Thyroid gland (tissue), 4 donors: ENCODE data around the gene XKR3. TPM values are rescaled to one million over a fixed set of nuclear protein-coding genes. Genes with fewer than 3 reads are reported as not detected.
"Not testable (repeated sequence)": the region's sequence is repeated elsewhere in the genome, so short reads cannot be mapped to it uniquely, and the experiment has no call there.

Experiments
- DNase-seq, 2 donors: peaks; one replicate each; pipeline ENCODE4 v3.0.0-alpha.2; 2019
- H3K27ac ChIP-seq, 3 donors: fragments of 200-600 bp; sonication (generic); 1 replicate in 2 of 3; 2 replicates in 1 of 3; pipeline ENCODE4 v1.5.1; 2016 to 2019; ENCODE audit warnings: mild to moderate bottlenecking in 1 of 3, moderate library complexity in 1 of 3
- H3K27me3 ChIP-seq: fragments of 200-600 bp; sonication (generic); one replicate; pipeline ENCODE4 v1.5.1; 2019
- H3K36me3 ChIP-seq, 2 donors: fragments of 200-600 bp; sonication (generic); one replicate each; pipeline ENCODE4 v1.5.1; 2016 to 2019
- H3K4me1 ChIP-seq, 2 donors: fragments of 200-600 bp; sonication (generic); one replicate each; pipeline ENCODE4 v1.5.1; 2017 to 2019
- H3K4me3 ChIP-seq, 3 donors: fragments of 200-600 bp; sonication (generic); replicated peaks in 1 of 3; 1 replicate in 2 of 3; 2 replicates in 1 of 3; pipeline ENCODE4 v1.5.1; 2016; ENCODE audit warnings: mild to moderate bottlenecking in 1 of 3
- H3K9me3 ChIP-seq: fragments of 200-600 bp; sonication (generic); one replicate; pipeline ENCODE4 v1.5.1; 2017
- CTCF ChIP-seq, 6 experiments: fragments of 200-600 bp in 3 of 6; fragments of 450-650 bp in 3 of 6; sonication (generic) in 3 of 6; IDR thresholded peaks; one replicate each; pipeline ENCODE4 v1.5.1; 2016 to 2019; ENCODE audit warnings: antibody characterized with exemption in 6 of 6, mild to moderate bottlenecking in 2 of 6, inconsistent platforms in 1 of 6, moderate library complexity in 1 of 6
- POLR2A ChIP-seq, 2 donors: fragments of 450-650 bp; IDR thresholded peaks; one replicate each; pipeline ENCODE4 v1.6.1; 2017; ENCODE audit warnings: antibody characterized with exemption in 2 of 2, mild to moderate bottlenecking in 2 of 2, moderate library complexity in 1 of 2
- WGBS, 2 donors: methylation state at CpG; one replicate each; pipeline ENCODE4 v1.1.5; 2017; 5-methylcytosine and 5-hydroxymethylcytosine counted together
- intact Hi-C: fragments of 100-400 bp; cut with DNase I; formaldehyde crosslinking; loops from one replicate; pipeline ENCODE4 v1.15.1; 2023
- total RNA-seq, 4 donors: library from RNA; depleted of rRNA; stranded (reverse); fragments of >200 nt; gene quantifications; one replicate each; pipeline ENCODE4 v1.2.3, GENCODE V29; 2016

The XKR3 gene
- not detected for total RNA-seq

GRCh38 chr22:16824716-16825687 is at the start of gene XKR3:
Gene XKR3 (minus strand): TSS chr22:16825411. CDS start chr22:16808073, 17,338 bp downstream.
- WGBS, 2 donors: 50 to 61% methylated on average over 9 of the region's 9 CpGs
- H3K27me3 ChIP-seq: no peaks in the 10 kb centered on the region
- no peaks in the 10 kb centered on the region for H3K9me3 ChIP-seq
- no peak within 1 kb of the TSS for H3K27ac ChIP-seq
- DNase-seq: no peak
- no peaks in the 10 kb centered on the region for H3K4me1 ChIP-seq
- TF ChIP-seq CTCF (IDR thresholded peaks at IDR 0.05) (no peak), POLR2A (IDR thresholded peaks at IDR 0.05) (no peak)
- H3K4me3 ChIP-seq: no peak within 1 kb of the TSS
- H3K36me3 ChIP-seq: no peaks in the 10 kb centered on the region
- intact Hi-C loops: no loop called here

- H3K27ac ChIP-seq, H3K4me1 ChIP-seq, H3K4me3 ChIP-seq, H3K36me3 ChIP-seq, intact Hi-C loops, H3K9me3 ChIP-seq, H3K27me3 ChIP-seq, DNase-seq: not testable (repeated sequence)
- WGBS, 2 donors: 69 to 73% methylated on average over 6 of the region's 6 CpGs
Measured at GRCh38 chr22:16869640-16870039, 44.4 kb upstream of the XKR3 start.

GRCh38 chr22:16866167-16866566 is 41.0 kb upstream of the XKR3 start:
- H3K9me3 ChIP-seq: no peaks in the 10 kb centered on the region
- 75 to 87% methylated on average over 3 of the region's 3 CpGs for WGBS, 2 donors
- no peaks in the 10 kb centered on the region for H3K36me3 ChIP-seq
- H3K27ac ChIP-seq: no peak overlapping the region
- DNase-seq: no peak
- peaks cover 0 to 2% of the 10 kb centered on the region in 2 donors for H3K4me1 ChIP-seq
- no peak overlapping the region for H3K4me3 ChIP-seq
- intact Hi-C loops: no loop called here
- TF ChIP-seq CTCF (IDR thresholded peaks at IDR 0.05) (no peak), POLR2A (IDR thresholded peaks at IDR 0.05) (no peak)
- H3K27me3 ChIP-seq: no peaks in the 10 kb centered on the region

GRCh38 chr22:16856851-16857250 is 31.6 kb upstream of the XKR3 start:
- H3K4me3 ChIP-seq, H3K27me3 ChIP-seq, H3K9me3 ChIP-seq, H3K4me1 ChIP-seq, intact Hi-C loops, DNase-seq, H3K36me3 ChIP-seq, H3K27ac ChIP-seq: not testable (repeated sequence)
- 69 to 78% methylated on average over 9 of the region's 9 CpGs for WGBS, 2 donors

- intact Hi-C loops: no loop called here
- no peak for DNase-seq
- TF ChIP-seq CTCF (IDR thresholded peaks at IDR 0.05) (no peak), POLR2A (IDR thresholded peaks at IDR 0.05) (no peak)
- H3K4me1 ChIP-seq: no peaks in the 10 kb centered on the region
- H3K27ac ChIP-seq: no peak overlapping the region
- H3K4me3 ChIP-seq: no peak overlapping the region
- H3K27me3 ChIP-seq: no peaks in the 10 kb centered on the region
- H3K36me3 ChIP-seq: no peaks in the 10 kb centered on the region
- H3K9me3 ChIP-seq: no peaks in the 10 kb centered on the region
Measured at GRCh38 chr22:16854631-16855030, 29.4 kb upstream of the XKR3 start.

- DNase-seq, intact Hi-C loops, H3K27me3 ChIP-seq, H3K9me3 ChIP-seq, H3K27ac ChIP-seq, H3K4me3 ChIP-seq, H3K4me1 ChIP-seq, H3K36me3 ChIP-seq: not testable (repeated sequence)
- WGBS, 2 donors: 55 to 60% methylated on average over 1 of the region's 1 CpG
Measured at GRCh38 chr22:16851268-16851996, 26.2 kb upstream of the XKR3 start.
